Caki2 (cell line): Measurements from ENCODE around the gene USP16. TPM values are rescaled to one million over a fixed set of nuclear protein-coding genes. Genes with fewer than 3 reads are reported as not detected.

Experiments used
- total RNA-seq: library from RNA; depleted of rRNA; stranded (reverse); fragments of >200 nt; shearing (Covaris generic); gene quantifications from 2 replicates; pipeline ENCODE4 v1.2.3, GENCODE V29; 2014; ENCODE audit warnings: low replicate concordance; rRNA removed

The USP16 gene
- total RNA-seq, 1 experiment from 2014 or later = 24.6 TPM

Other genes with a start within 250 kb of the USP16 start
- gene LTN1, start 31.8 kb upstream of the USP16 start, total RNA-seq = 5.4 and 12.6 TPM in 2 replicates
- 14.8 and 19.3 TPM in 2 replicates for gene RWDD2B, start 5.3 kb upstream of the USP16 start, total RNA-seq
- 213 and 246 TPM in 2 replicates for gene CCT8, start 49.0 kb downstream of the USP16 start, total RNA-seq
- 2.0 and 18.1 TPM in 2 replicates for gene MAP3K7CL, start 106.0 kb downstream of the USP16 start, total RNA-seq